DMS114 treated with DMSO at 0.1 percent for 48 hours (cell line): ENCODE data around the gene DNAJC28.

Experiments
- DNase-seq: peaks from one replicate; lab custom pipeline; 2025; ENCODE audit not compliant: unreplicated experiment; lab: John Stamatoyannopoulos, UW

Gene DNAJC28

GRCh38 chr21:33441489-33442477 lies 49.7 kb downstream of the DNAJC28 start:
- DNase-seq: no peak
